Activated naive CD8-positive, alpha-beta T cell treated with anti-CD3 and anti-CD28 coated beads, Interleukin-2, amount 50 U/mL, for 16 hours (primary cell): ENCODE measurements around the gene P4HA1.

Experiments
- DNase-seq: peaks from one replicate; pipeline ENCODE4 v3.0.0-alpha.2; 2020; ENCODE audit warnings: low read depth, low spot score

Gene P4HA1

DNA sequence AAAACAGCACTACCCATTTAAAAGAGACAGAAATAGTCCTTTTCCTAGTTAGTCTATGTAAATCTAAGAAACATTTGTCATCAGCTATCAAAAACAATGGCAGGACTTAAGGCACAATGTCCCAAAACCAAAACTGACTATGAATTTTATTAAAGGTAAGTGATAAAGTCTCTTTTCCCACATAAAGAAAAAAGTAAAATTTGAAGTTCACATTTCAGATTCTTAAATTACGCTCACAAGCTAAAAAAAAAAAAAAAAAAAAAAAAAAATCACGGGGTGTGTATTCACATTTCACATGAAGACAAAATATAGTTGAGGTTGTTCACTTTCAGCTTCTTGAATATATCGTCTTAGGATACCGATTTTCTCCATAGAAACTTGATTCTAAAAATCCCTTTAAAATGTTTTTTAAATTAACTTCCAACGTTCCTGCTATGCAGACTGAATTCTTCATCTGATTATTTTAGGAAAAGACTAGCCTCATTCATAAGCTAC, 1.6 kb downstream of the P4HA1 start:
- no peak for DNase-seq

DNA sequence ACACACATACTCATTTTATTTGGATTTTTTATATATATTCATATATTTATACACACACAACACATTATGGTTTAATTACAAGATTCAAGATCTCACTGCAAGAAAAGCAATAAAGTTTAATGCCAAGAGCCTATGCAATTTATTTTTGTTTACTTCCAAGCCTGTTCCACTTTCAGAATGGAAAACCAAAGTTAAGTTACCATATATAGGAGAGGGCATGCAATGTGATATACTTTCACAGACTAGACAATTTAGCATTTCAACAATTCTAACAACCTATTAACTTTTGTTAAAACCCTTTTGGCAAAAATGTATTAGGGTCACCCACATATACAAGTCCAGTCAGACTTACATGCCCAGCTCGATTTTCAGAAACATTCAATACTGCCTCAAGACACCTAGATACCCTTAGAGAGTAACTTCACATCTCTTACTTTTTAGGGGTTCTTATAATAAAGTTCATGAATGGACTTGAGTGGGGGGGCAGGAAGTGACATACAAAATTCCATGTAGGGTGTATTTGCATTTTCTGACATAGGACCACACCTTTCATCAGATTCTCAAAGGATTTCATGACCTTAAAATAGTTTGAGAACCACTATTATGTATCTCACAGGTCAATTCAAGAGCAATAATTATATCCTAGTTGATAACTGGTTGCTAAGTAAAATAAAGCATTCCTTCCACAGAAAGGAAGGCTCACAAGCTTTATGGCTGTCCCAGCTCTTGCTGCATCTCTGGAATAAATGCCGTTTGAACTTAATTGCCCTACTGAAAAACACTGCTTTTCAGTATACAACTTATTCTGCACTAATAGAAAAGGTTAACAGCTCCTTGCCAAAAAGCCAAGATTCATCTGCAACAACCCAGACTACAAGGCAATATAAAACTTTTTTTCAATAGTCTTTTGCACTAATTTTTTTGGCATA, 2.5 kb downstream of the P4HA1 start:
- DNase-seq: no peak

GRCh38 chr10:73092830-73093229, 3.8 kb downstream of the P4HA1 start:
- DNase-seq: no peak

- DNase-seq: no peak
Observed at GRCh38 chr10:73088304-73088703, 8.4 kb downstream of the P4HA1 start.

DNA sequence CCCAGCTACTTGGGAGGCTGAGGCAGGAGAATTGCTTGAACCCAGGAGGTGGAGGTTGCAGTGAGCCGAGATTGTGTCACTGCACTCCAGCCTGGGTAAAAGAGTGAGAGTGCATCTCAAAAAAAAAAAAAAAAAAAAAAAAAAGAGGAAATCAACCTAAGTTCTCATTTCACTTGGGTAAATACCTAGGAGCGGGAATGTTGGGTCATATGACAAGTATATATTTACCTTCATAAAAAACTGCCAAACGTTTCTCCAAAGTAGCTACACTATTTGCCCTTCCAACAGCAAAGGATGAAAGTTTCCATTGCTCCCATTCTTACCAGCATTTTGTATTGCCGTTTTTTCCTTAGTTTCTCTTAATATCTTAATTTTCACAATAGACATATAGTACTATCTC, 9.8 kb downstream of the P4HA1 start:
- no peak for DNase-seq

GRCh38 chr10:73084209-73084608, 12.5 kb downstream of the P4HA1 start:
- DNase-seq: no peak

DNA sequence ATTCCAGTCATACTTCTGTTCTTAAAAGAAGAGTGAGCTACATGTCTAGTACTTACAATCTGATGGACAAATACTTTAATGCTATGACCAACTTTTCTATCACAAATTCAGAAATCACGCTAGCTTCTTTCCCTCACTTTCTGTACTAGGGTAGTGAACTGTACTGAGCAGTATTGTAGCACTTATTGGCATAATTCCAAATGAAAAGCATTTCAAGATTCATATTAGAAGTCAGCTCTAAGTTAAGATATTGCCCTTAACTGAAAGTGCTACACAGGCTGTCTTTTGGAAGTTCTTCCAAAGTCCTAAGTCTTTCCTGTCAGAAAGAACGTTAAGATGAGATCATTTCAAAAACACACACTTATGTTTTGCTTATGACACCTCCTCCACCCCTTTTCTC, 13.4 kb downstream of the P4HA1 start:
- DNase-seq: no peak

- DNase-seq: no peak
Observed at GRCh38 chr10:73079779-73080541, 16.7 kb downstream of the P4HA1 start.

DNA sequence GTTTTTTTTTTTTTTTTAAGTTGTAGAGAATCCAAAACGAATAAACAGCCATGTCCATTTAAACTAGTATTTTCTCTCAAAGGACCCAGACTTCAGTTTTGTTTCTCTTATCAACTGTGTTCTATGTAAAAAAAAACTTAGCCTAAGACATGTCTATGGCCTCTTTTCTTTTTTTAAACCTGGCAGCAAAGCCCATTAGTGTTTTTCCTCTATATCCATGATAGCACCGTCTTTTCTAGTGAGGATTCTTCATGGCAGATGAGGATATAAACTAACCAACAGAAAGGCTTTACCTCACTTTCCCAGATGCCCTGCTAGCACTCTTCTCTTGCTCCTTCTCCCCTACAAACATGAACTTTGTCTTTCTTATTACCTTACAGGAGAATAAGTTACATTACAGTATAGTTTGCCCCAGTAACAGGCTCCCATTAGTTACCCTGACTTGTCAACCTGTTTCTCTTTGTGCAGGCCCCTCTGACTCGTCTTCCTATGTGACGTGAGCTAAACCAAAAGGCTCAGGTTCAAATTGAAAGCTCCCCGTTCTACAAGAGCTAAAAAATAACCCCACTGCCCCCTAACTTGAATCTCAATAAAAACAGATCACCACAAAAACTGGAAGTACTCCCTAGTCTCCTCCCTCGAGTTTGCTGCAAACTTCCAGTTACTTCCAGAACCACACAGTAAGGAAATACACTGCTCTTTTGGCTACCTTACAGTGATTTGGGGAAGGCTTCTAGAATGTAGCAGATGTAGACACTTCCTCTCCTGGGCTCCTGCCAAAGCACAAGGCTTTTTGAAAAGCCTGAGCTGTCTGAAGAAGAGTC, 20.1 kb downstream of the P4HA1 start:
- no peak for DNase-seq

GRCh38 chr10:73075829-73076228, 20.8 kb downstream of the P4HA1 start:
- DNase-seq: no peak

GRCh38 chr10:73073627-73074026, 23.0 kb downstream of the P4HA1 start:
- no peak for DNase-seq

- no peak for DNase-seq
Observed at GRCh38 chr10:73065441-73065840, 31.2 kb downstream of the P4HA1 start.

- DNase-seq: no peak
Observed at GRCh38 chr10:73061743-73062142, 34.9 kb downstream of the P4HA1 start.

DNA sequence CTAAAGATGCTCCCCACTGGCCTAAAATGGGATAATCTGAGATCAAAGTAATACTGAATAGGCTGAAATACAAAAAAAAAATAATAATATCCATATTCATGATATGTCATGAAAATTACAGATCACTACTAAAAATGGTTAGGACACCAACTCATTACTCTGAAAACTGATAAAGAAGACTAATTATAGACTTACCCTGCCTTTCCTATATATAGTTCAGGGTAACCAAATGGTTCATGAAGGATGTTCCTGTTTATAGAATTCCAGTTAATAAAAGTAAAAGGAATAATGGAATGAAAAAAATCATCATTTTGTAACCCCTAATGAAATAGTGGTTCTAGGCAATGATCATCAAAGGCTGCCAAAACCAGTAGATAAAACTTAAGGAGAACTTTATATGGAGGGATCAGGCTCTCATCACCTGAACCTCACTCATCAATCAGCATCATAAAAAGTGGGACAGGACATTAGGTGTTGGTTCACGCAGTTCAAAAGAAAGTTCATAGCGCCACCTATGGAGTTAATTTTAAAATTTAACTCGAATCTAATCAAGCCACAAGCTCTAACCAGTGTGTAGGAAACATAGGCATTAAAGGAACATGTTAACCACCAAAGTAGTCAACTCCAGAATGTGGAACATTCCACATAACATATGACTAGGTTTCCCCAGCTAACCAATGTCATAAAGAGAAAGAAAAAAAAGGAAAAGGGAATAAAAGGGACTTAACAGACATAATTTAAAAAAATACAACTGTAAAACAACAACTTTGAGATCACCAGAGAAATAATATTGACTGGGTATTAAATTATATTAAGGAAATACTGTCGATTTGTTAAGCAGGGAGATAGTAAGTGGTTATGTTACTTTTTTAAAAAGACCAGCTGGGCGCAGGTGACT, 35.7 kb downstream of the P4HA1 start:
- no peak for DNase-seq

DNA sequence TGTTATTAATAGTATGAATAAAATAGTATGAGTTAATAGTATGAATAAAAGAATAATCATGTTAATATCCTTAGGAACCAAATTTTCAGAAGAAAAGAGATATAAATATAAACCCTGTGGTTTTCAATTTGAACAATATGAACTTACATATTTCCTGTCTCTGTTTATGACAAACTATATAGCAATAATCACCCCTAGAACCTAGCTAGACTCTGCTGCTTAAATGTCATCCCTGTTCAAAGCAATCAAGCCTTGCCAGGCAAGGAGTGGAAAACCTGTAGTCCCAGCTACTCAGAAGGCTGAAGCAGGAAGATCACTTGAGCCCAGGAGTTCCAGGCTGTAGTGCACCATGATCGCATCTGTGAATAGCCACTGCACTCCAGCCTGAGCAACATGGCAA, 36.5 kb downstream of the P4HA1 start:
- no peak for DNase-seq

- DNase-seq: no peak
Observed at GRCh38 chr10:73058057-73058591, 38.5 kb downstream of the P4HA1 start.

DNA sequence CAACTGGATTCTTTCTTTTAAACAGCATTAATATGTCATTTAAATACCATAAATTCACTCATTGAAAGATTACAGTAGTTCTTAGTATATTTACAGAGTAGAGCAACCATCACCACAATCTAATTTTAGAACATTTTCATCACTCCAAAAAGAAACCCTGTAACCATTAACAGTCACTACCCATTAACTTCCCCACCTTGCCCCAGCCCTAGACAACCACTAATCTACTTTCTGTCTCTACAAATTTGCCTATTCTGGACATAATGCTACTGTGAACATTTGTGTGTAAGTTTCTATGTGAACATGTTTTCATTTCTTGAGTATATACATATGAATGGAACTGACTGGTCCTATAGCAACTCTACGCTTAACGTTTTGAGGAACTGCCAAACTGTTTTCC, 42.4 kb downstream of the P4HA1 start:
- no peak for DNase-seq

DNA sequence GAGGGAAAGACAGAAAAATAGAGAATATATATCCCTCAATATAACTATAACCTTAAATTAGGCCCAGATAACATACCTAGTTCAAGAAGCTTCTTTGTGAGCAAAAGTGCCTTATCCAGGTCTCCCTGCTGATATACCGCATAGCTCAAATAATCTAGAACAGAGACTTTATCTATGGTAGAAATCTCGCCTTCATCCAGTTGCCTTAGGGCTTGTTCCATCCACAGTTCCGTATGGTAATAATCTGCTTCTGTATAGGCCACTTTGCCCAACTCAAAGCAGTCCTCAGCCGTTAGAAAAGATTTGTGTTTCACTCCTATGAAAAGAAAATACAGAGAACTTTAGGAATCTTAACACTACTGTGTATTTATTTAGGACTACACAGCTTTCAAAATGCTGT, 43.4 kb downstream of the P4HA1 start:
- DNase-seq: no peak

GRCh38 chr10:73044378-73045285, 52.0 kb downstream of the P4HA1 start:
- DNase-seq: no peak
